Measurements from ENCODE around the gene DAPP1.

DNA sequence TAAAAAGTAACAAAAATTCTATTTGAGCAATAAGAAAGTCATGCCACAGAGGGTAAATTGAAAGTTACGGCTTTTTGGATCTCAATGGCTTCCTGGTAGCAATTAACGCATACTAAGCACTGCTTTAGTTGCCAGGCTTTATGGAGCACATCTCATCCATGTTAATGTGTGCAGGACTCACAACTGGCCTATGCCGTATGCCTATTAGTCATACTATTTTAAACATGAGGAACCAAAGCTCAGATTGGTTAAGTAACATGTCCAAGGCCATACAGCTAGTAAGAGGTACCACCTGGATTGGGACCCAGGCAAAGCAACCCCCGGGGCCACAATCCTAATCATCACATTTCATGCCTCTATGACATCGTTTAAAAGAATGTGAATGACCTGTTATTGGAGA is 17.1 kb downstream of the DAPP1 start:
- TF ChIP-seq POLR2A (IDR thresholded peaks at IDR 0.05) (no peak), POLR2AphosphoS5 (IDR thresholded peaks at IDR 0.05) (no peak)
- TF ChIP-seq, protein P1, sequence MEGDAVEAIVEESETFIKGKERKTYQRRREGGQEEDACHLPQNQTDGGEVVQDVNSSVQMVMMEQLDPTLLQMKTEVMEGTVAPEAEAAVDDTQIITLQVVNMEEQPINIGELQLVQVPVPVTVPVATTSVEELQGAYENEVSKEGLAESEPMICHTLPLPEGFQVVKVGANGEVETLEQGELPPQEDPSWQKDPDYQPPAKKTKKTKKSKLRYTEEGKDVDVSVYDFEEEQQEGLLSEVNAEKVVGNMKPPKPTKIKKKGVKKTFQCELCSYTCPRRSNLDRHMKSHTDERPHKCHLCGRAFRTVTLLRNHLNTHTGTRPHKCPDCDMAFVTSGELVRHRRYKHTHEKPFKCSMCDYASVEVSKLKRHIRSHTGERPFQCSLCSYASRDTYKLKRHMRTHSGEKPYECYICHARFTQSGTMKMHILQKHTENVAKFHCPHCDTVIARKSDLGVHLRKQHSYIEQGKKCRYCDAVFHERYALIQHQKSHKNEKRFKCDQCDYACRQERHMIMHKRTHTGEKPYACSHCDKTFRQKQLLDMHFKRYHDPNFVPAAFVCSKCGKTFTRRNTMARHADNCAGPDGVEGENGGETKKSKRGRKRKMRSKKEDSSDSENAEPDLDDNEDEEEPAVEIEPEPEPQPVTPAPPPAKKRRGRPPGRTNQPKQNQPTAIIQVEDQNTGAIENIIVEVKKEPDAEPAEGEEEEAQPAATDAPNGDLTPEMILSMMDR (IDR thresholded peaks at IDR 0.05 in 8 of 11, conservative IDR thresholded peaks at IDR 0.05 in 3 of 11), result no peak
